ENCODE results near the gene DDX54. TPM values are rescaled to one million over a fixed set of nuclear protein-coding genes. Genes with fewer than 3 reads are reported as not detected.

Gene DDX54
- total RNA-seq, 2 donors from 2014 or later: 81.4 to 82.7 TPM

DNA sequence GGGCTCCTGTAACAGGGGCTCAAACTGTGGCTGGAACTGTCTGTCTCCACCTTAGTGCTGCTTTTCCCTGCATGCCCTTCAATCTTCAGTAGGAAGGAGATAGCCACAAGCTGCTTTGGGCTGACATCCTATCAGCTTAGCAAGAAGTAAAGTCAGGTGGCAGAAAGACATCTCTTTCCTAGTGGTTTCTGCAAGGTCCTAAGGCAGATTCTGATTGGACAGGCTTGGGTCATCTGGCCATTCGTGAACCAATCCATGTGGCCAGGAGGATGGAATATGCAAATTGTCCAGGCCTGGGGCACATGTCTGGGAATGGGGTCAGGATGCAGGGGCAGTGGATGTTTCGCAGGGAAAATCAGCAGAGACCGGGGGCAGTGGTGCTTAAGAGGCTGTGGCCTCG, 5.5 kb upstream of the DDX54 start:
- Mint-ChIP-seq H3K36me3 (ENCODE audit: insufficient read depth in 2 of 2) (peaks cover 3 to 10% of the 10 kb centered on the region in 2 donors), H3K4me3 (no peak overlapping the region), H3K9me3 (no peaks in the 10 kb centered on the region), H3K27ac (no peak overlapping the region), H3K27me3 (ENCODE audit: low read depth) (no peaks in the 10 kb centered on the region), H3K4me1 (ENCODE audit: low read depth) (peaks cover 32% of the 10 kb centered on the region)
- DNase-seq (no peak), ATAC-seq (replicated peaks in 1 of 2) (no peak)

DNA sequence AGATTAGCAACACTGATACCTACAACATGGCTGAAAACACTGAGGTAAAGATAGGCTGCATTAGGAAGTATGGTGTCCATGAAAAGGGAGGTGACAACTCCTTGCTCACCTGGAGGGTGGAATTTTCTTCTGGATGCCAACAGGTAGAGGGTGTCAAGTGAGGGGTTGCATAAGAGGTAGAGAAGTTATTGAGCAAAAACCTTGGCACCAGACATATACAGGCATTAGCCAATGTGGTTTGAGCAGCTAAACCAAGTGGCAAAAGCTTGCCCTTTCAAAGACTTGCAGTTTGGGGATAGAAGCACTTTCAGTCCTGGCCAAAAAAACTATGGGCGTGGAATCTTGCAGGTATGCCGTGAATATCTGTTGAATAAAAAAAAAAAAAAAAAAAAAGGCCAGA, 4.1 kb upstream of the DDX54 start:
- no peaks in the 10 kb centered on the region for H3K9me3 Mint-ChIP-seq
- H3K27me3 Mint-ChIP-seq (ENCODE audit: low read depth): no peaks in the 10 kb centered on the region
- H3K4me3 Mint-ChIP-seq: no peak overlapping the region
- peaks cover 3 to 10% of the 10 kb centered on the region in 2 donors for H3K36me3 Mint-ChIP-seq (ENCODE audit: insufficient read depth in 2 of 2)
- DNase-seq (no peak), ATAC-seq (replicated peaks in 1 of 2) (no peak)
- no peak overlapping the region for H3K27ac Mint-ChIP-seq
- peaks cover 36% of the 10 kb centered on the region for H3K4me1 Mint-ChIP-seq (ENCODE audit: low read depth)

DNA sequence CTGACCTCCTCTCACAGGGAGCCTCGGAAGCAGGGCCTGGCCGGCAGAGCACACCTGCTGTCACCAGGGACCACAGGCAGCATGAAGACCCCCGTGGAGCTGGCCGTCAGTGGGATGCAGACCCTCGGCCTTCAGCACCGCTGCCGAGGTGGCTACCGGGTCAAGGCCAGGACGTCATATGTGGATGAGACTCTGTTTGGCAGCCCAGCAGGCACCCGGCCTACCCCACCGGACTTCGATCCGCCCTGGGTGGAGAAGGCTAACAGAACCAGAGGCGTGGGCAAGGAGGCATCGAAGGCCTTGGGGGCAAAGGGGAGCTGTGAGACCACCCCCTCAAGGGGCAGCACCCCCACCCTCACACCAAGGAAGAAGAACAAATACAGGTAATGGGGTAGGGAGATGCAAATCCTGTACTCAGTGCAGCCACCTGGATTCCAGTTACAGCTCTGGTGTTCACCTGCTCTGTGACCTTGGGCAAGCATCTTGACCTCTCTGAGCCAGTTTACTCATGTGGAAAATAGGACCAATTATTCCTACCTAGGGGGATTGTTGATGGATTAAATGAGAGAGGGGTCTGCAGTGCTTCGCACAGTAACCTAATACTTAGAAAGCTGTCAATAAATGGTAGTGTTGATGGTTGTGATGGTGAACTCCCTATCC, 1.5 kb upstream of the DDX54 start:
- ATAC-seq (replicated peaks in 1 of 2) (no peak), DNase-seq (no peak)
- Mint-ChIP-seq H3K9me3 (no peaks in the 10 kb centered on the region), H3K4me3 (peak overlapping the region; percentile 82 to 92), H3K27ac (peak overlapping the region; percentile 81), H3K4me1 (ENCODE audit: low read depth) (peaks cover 46% of the 10 kb centered on the region), H3K36me3 (ENCODE audit: insufficient read depth in 2 of 2) (peaks cover 3 to 10% of the 10 kb centered on the region in 2 donors), H3K27me3 (ENCODE audit: low read depth) (no peaks in the 10 kb centered on the region)

DNA sequence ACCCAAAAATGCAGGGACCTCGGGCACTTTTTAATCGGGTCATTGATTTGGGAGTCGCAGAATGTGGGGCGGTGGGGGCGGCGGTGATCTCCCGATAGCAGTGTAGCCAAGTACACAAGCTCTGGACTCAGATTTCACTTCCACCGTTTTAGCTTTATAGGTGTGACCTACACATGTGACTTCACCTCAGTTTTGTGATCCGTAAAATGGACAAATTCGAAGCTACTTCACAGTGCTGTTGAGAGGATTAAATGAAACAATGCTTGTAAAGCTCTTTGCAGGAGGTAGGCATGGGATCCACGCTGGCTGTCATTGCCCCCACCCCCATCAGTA, 721 bp upstream of the DDX54 start:
- H3K9me3 Mint-ChIP-seq: no peaks in the 10 kb centered on the region
- no peak for DNase-seq
- peak overlapping the region; percentile 81 for H3K27ac Mint-ChIP-seq
- H3K36me3 Mint-ChIP-seq (ENCODE audit: insufficient read depth in 2 of 2): peaks cover 3 to 10% of the 10 kb centered on the region in 2 donors
- no peak for ATAC-seq (replicated peaks in 1 of 2)
- H3K4me3 Mint-ChIP-seq: peak overlapping the region; percentile 82 to 92
- H3K27me3 Mint-ChIP-seq (ENCODE audit: low read depth): no peaks in the 10 kb centered on the region
- H3K4me1 Mint-ChIP-seq (ENCODE audit: low read depth): peaks cover 46% of the 10 kb centered on the region

DNA sequence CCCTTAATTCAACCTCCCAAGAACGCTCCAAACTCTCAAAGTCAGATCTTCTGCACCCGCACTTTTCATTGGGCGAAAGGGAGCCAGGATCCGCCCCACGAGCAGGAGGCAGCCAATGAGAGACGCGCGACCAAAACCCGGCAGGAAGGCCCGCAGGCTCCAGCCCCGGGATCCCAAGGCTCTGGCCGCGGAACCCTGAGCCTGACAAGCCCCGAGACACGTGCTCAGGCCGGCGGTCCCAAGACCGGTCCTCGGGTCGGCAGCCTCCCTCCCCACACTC, 438 bp downstream of the DDX54 start:
- Mint-ChIP-seq H3K27ac (peak overlapping the region; percentile 87), H3K36me3 (ENCODE audit: insufficient read depth in 2 of 2) (peaks cover 5 to 12% of the 10 kb centered on the region in 2 donors), H3K9me3 (no peaks in the 10 kb centered on the region), H3K27me3 (ENCODE audit: low read depth) (no peaks in the 10 kb centered on the region), H3K4me3 (peak overlapping the region; percentile 82 to 92), H3K4me1 (ENCODE audit: low read depth) (peaks cover 38% of the 10 kb centered on the region)
- ATAC-seq (replicated peaks in 1 of 2) (peak; percentile 87 to 90), DNase-seq (peak; percentile 89 to 93)

DNA sequence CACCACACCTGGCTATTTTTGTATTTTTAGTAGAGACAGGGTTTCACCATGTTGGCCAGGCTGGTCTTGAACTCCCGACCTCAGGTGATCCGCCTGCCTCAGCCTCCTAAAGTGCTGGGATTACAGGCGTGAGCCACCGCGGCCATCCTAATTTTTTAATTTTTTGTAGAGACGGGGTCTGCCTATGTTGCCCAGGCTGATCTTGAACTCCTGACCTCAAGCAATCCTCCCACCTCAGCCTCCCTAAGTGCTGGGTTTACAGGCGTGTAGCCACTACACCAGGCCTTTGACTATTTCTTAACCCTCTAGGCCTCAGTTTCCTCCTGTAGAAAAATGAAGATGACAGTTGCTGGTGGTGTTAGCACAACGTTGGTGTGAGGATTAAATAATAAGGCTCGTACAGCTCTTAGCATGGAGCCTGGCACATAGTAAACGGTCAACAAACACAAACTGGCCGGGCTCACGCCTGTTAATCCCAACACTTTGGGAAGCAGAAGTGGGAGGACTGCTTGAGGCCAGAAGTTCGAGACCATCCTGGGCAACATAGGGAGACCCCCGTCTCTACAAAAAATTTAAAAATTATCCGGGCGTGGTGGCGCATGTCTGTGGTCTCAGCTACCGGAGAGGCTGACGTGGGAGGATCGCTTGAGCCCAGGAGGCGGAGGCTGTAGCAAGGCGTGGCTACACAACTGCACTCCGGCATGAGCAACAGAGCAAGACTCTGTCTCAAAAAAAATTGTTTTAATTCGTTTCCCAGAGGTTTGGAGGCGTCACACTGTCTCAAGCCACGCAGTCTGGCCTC, 979 bp downstream of the DDX54 start:
- peak; percentile 71 to 72 for ATAC-seq (replicated peaks in 1 of 2)
- no peaks in the 10 kb centered on the region for H3K9me3 Mint-ChIP-seq
- H3K27ac Mint-ChIP-seq: peak overlapping the region; percentile 87
- H3K4me1 Mint-ChIP-seq (ENCODE audit: low read depth): peaks cover 38% of the 10 kb centered on the region
- DNase-seq: no peak
- H3K27me3 Mint-ChIP-seq (ENCODE audit: low read depth): no peaks in the 10 kb centered on the region
- H3K4me3 Mint-ChIP-seq: peak overlapping the region; percentile 82 to 92
- peaks cover 3 to 11% of the 10 kb centered on the region in 2 donors for H3K36me3 Mint-ChIP-seq (ENCODE audit: insufficient read depth in 2 of 2)

DNA sequence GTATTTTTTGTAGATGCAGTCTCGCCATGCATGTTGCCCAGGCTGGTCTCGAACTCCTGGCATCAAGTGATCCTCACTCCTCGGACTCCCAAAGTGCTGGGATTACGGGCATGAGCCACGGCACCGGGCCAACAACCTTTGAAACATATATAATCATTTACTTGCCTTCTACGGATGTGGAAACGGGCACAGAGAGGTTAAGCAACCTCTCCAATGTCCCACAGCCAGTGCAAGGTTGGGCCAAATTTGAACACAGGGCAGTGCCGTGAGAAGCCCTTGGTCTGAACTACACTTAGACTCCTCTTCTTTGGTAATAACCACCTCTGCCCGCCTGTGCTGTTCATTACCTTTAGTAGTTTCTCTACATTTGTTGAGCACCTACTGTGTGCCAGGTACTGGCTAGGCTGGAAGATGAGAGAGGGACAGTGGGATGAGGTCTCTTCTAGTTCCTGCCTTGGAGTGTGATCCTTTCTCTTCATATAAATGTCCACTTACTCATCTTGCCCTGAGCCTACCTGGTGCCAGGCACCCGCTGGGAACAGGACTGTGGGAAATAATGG, 2.2 kb downstream of the DDX54 start:
- DNase-seq (no peak), ATAC-seq (replicated peaks in 1 of 2) (no peak)
- no peaks in the 10 kb centered on the region for H3K9me3 Mint-ChIP-seq
- peak overlapping the region; percentile 34 for H3K27ac Mint-ChIP-seq
- no peaks in the 10 kb centered on the region for H3K27me3 Mint-ChIP-seq (ENCODE audit: low read depth)
- H3K4me1 Mint-ChIP-seq (ENCODE audit: low read depth): peaks cover 38% of the 10 kb centered on the region
- peaks cover 2 to 16% of the 10 kb centered on the region in 2 donors for H3K36me3 Mint-ChIP-seq (ENCODE audit: insufficient read depth in 2 of 2)
- H3K4me3 Mint-ChIP-seq: peak overlapping the region; percentile 82 to 92

DNA sequence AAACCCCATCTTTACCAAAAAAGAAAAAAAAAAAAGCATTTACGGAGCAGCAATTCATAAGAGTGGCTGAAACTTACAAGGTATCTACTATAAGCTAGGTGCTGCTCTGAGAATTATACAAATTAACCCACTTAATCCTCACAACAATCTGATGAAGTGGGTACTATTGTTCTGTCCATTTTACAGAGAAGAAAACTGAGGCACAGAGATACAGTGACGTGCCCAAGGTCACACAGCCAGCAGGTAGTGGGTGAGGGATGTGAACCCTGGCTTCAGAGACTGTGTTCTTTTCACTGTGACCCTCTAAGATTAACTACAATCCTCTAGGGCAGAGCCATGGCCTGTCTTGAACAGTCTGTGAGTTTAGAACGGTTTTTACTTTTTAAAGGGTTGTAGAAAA, 3.3 kb downstream of the DDX54 start:
- peaks cover 30% of the 10 kb centered on the region for H3K4me1 Mint-ChIP-seq (ENCODE audit: low read depth)
- ATAC-seq (replicated peaks in 1 of 2): no peak
- H3K9me3 Mint-ChIP-seq: peaks cover 0 to 1% of the 10 kb centered on the region in 2 donors
- no peak overlapping the region for H3K4me3 Mint-ChIP-seq
- no peaks in the 10 kb centered on the region for H3K27me3 Mint-ChIP-seq (ENCODE audit: low read depth)
- no peak for DNase-seq
- H3K27ac Mint-ChIP-seq: peak overlapping the region; percentile 54
- peaks cover 4 to 16% of the 10 kb centered on the region in 2 donors for H3K36me3 Mint-ChIP-seq (ENCODE audit: insufficient read depth in 2 of 2)

DNA sequence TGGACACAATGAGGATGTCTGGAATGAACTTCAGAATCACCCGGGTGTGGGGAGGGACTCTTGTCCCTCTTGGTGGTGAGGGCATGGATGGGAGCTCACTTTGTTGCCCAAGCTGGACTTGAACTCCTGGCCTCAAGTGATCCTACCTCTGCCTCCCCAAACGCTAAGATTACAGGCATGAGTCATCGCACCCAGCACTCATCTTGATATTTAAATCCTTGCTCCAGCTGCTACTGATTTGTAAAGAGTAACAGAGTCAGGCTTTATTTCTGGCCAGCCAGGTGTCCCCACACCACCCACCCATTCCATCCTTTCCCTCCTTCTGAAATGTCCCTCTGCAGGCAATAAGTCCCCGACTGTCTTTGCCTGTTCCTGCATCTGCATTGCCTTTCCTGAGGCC, 4.9 kb downstream of the DDX54 start:
- H3K27ac Mint-ChIP-seq: no peak overlapping the region
- DNase-seq (no peak), ATAC-seq (replicated peaks in 1 of 2) (no peak)
- no peaks in the 10 kb centered on the region for H3K27me3 Mint-ChIP-seq (ENCODE audit: low read depth)
- H3K4me1 Mint-ChIP-seq (ENCODE audit: low read depth): peaks cover 20% of the 10 kb centered on the region
- no peak overlapping the region for H3K4me3 Mint-ChIP-seq
- peaks cover 7 to 24% of the 10 kb centered on the region in 2 donors for H3K36me3 Mint-ChIP-seq (ENCODE audit: insufficient read depth in 2 of 2)
- H3K9me3 Mint-ChIP-seq: peaks cover 0 to 1% of the 10 kb centered on the region in 2 donors

DNA sequence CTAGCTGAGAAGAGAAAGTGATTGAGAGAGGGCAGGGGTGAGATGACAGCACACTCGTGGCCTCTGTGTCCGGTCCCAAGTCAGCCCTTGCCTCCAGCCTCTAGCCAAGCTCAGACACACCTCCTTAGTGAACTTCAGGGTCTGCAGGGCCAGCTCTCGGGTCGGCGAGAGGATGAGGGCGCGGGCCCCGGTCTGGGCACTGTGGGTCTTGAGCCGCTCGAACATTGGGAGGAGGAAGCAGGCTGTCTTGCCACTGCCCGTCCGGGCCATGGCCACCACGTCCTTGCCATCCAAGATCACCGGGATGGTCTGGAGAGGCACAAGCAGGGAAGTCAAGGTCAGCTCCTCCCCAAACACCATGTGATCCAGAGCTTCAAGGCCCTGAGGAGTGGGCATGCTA, 6.3 kb downstream of the DDX54 start:
- peaks cover 9 to 26% of the 10 kb centered on the region in 2 donors for H3K36me3 Mint-ChIP-seq (ENCODE audit: insufficient read depth in 2 of 2)
- H3K4me3 Mint-ChIP-seq: no peak overlapping the region
- ATAC-seq (replicated peaks in 1 of 2): no peak
- H3K27me3 Mint-ChIP-seq (ENCODE audit: low read depth): no peaks in the 10 kb centered on the region
- H3K4me1 Mint-ChIP-seq (ENCODE audit: low read depth): peaks cover 18% of the 10 kb centered on the region
- peaks cover 0 to 1% of the 10 kb centered on the region in 2 donors for H3K9me3 Mint-ChIP-seq
- no peak overlapping the region for H3K27ac Mint-ChIP-seq
- DNase-seq: no peak

DNA sequence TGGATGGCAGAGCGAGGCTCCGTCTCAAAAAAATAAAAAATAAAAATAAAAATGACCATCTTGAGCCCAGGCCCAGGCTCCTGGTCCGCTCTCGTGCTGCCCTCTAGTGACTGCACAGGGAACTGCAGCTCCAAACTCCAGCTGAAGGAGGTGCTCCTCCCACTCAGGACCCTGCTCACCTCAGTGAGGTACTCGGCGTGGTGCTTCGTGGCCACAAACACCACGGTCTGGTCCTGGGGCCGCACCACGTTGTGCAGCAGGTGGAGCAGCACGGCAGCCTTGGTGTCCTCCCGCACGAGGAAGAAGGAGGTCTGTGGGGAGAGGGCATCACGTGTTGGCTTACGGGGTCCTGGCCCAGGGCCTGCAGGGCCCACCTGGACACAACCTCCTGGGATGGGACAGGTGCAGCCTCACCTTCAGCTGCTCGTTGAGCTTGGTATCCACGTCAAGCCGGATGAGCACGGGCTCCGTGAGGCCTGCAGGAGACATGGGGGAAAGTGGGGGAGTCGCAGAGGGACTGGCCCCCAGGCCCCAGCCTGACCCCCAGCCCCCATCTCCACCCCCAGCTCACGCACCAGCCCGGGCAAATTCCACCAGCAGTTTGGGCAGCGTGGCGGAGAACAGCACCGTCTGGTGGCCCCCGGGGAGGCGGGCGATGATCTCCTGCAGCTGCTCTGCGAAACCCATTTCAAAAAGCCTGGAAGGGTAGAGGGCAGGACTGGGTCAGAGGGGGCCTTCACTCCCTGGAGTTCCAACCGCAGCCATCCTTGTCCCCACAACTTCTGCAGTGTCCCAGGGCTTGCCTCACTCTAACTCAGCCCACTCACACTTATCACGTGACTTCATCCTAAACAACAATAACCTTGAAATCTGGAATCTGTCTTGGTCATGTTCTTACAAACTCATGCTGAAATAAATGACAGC, 10.6 kb downstream of the DDX54 start:
- ATAC-seq (replicated peaks in 1 of 2) (peak; percentile 83), DNase-seq (peak; percentile 83 to 85)
- peak overlapping the region; percentile 6 for H3K27ac Mint-ChIP-seq
- peaks cover 16 to 52% of the 10 kb centered on the region in 2 donors for H3K36me3 Mint-ChIP-seq (ENCODE audit: insufficient read depth in 2 of 2)
- no peak overlapping the region for H3K4me3 Mint-ChIP-seq
- peaks cover 5% of the 10 kb centered on the region for H3K4me1 Mint-ChIP-seq (ENCODE audit: low read depth)
- no peaks in the 10 kb centered on the region for H3K27me3 Mint-ChIP-seq (ENCODE audit: low read depth)
- H3K9me3 Mint-ChIP-seq: peaks cover 0 to 1% of the 10 kb centered on the region in 2 donors

DNA sequence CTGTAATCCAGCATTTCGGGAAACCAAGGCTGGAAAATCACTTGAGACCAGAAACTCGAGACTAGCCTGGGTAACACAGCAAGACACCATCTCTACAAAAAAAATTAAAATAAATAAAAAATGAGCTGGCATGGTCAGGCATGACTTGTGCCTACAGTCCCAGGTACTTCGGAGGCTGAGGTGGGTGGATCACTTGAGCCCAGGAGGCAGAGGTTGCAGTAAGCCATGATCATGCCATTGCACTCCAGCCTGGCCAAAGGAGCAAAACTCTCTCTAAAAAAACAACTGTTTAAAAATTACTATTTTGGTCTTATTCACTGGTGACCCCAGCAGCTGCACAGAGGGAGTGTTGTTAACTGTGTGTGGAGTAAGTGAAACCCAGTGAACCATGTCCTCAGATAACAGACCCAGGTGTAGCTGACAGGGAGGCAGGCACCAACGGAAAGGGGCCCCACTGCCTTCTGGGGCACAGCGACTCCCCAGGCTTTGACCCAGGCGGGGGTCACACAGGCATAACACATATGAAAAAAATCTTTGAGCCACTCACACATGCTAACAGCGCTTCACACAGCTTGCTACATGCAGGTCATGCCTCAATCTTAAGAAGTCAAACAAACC, 12.1 kb downstream of the DDX54 start:
- Mint-ChIP-seq H3K27me3 (ENCODE audit: low read depth) (no peaks in the 10 kb centered on the region), H3K4me3 (no peak overlapping the region), H3K9me3 (peaks cover 0 to 1% of the 10 kb centered on the region in 2 donors), H3K36me3 (ENCODE audit: insufficient read depth in 2 of 2) (peaks cover 16 to 47% of the 10 kb centered on the region in 2 donors), H3K4me1 (ENCODE audit: low read depth) (peaks cover 5% of the 10 kb centered on the region), H3K27ac (no peak overlapping the region)
- DNase-seq (no peak), ATAC-seq (replicated peaks in 1 of 2) (no peak)

Data from activated T-cell treated with anti-CD3 and anti-CD28 coated beads, Interleukin-2, amount 50 U/mL, for 72 hours (primary cell).